DND-41 (cell line): ENCODE results near the gene HES5.
"Not testable (repeated sequence)": the region's sequence is repeated elsewhere in the genome, so short reads cannot be mapped to it uniquely, and the experiment has no call there.

Source experiments
- ATAC-seq: fragments of 200-7000 bp; cut with Tn5 transposase; 3 replicates; pipeline ENCODE4 v1.9.1; 2021; ENCODE audit warnings: low read depth; ENCODE audit not compliant: insufficient read depth
- DNase-seq: peaks from one replicate; pipeline ENCODE4 v3.0.0-alpha.2; 2020
- H2AFZ ChIP-seq: 2 replicates; pipeline ENCODE4 v1.6.0; 2012; ENCODE audit warnings: low read depth, low read length
- H3K27ac ChIP-seq: 2 replicates; pipeline ENCODE4 v1.5.1; 2012; ENCODE audit warnings: low read length, inconsistent platforms
- H3K27me3 ChIP-seq: fragments of 200-600 bp; sonication (generic); 2 replicates; pipeline ENCODE4 v1.6.0; 2012; ENCODE audit warnings: low read length, mild to moderate bottlenecking, inconsistent platforms; ENCODE audit not compliant: insufficient read depth, poor library complexity
- H3K36me3 ChIP-seq: 2 replicates; pipeline ENCODE4 v1.5.1; 2012; ENCODE audit warnings: low read length, inconsistent platforms; ENCODE audit not compliant: insufficient read depth
- H3K4me1 ChIP-seq: 2 replicates; pipeline ENCODE4 v1.5.1; 2012; ENCODE audit warnings: mild to moderate bottlenecking, low read length; ENCODE audit not compliant: insufficient read depth
- H3K4me2 ChIP-seq: 2 replicates; pipeline ENCODE4 v1.6.0; 2012; ENCODE audit warnings: mild to moderate bottlenecking, moderate library complexity, low read length, inconsistent platforms; ENCODE audit not compliant: insufficient read depth
- H3K4me3 ChIP-seq, 2 experiments: fragments of 200-600 bp in 1 of 2; shearing (Covaris generic) in 1 of 2; 2 replicates each; pipeline ENCODE4 v1.5.1; 2012 to 2016; ENCODE audit warnings: inconsistent platforms in 2 of 2, low read length in 2 of 2, mild to moderate bottlenecking in 2 of 2, low read depth in 1 of 2, moderate library complexity in 1 of 2
- H3K79me2 ChIP-seq: 2 replicates; pipeline ENCODE4 v1.6.0; 2012; ENCODE audit warnings: low read length, inconsistent platforms; ENCODE audit not compliant: insufficient read depth
- H3K9ac ChIP-seq: 2 replicates; pipeline ENCODE4 v1.6.0; 2012; ENCODE audit warnings: low read depth, mild to moderate bottlenecking, inconsistent platforms, low read length, moderate library complexity
- H3K9me3 ChIP-seq: 2 replicates; pipeline ENCODE4 v1.5.1; 2012; ENCODE audit warnings: low read length, moderate library complexity, mild to moderate bottlenecking, inconsistent platforms; ENCODE audit not compliant: insufficient read depth, severe bottlenecking
- H4K20me1 ChIP-seq: 2 replicates; pipeline ENCODE4 v1.6.0; 2012; ENCODE audit warnings: low read length; ENCODE audit not compliant: insufficient read depth
- EZH2 ChIP-seq: IDR thresholded peaks from 3 replicates; pipeline ENCODE4 v1.6.1; 2012; ENCODE audit warnings: borderline replicate concordance, low read depth, mild to moderate bottlenecking, moderate library complexity, low read length, inconsistent platforms; ENCODE audit not compliant: severe bottlenecking
- TF ChIP-seq, protein P1 (sequence below): IDR thresholded peaks from 2 replicates; pipeline ENCODE4 v1.5.1; 2012; ENCODE audit warnings: borderline replicate concordance, low read length, moderate library complexity, mild to moderate bottlenecking; ENCODE audit not compliant: poor library complexity, severe bottlenecking; ENCODE audit errors: extremely low read depth

Gene HES5

GRCh38 chr1:2529784-2530512, at the start of gene HES5:
Gene HES5, minus strand, starts transcription at chr1:2530263. Its CDS starts 99 bp downstream, at chr1:2530164.
- H3K9me3 ChIP-seq = no peaks in the 10 kb centered on the region
- ATAC-seq (no peak), DNase-seq (no peak)
- H2AFZ ChIP-seq = no peak within 1 kb of the TSS
- H3K4me3 ChIP-seq = no peak within 1 kb of the TSS
- H3K27me3 ChIP-seq = peaks cover 7% of the 10 kb centered on the region
- no peak within 1 kb of the TSS for H3K27ac ChIP-seq
- TF ChIP-seq, protein P1, sequence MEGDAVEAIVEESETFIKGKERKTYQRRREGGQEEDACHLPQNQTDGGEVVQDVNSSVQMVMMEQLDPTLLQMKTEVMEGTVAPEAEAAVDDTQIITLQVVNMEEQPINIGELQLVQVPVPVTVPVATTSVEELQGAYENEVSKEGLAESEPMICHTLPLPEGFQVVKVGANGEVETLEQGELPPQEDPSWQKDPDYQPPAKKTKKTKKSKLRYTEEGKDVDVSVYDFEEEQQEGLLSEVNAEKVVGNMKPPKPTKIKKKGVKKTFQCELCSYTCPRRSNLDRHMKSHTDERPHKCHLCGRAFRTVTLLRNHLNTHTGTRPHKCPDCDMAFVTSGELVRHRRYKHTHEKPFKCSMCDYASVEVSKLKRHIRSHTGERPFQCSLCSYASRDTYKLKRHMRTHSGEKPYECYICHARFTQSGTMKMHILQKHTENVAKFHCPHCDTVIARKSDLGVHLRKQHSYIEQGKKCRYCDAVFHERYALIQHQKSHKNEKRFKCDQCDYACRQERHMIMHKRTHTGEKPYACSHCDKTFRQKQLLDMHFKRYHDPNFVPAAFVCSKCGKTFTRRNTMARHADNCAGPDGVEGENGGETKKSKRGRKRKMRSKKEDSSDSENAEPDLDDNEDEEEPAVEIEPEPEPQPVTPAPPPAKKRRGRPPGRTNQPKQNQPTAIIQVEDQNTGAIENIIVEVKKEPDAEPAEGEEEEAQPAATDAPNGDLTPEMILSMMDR = no peak
- TF ChIP-seq EZH2 = no peak
- no peak within 1 kb of the TSS for H3K9ac ChIP-seq
- H3K4me2 ChIP-seq = no peak within 1 kb of the TSS
- H3K4me1 ChIP-seq = peaks cover 24% of the 10 kb centered on the region
- H4K20me1 ChIP-seq = peaks cover 32% of the 10 kb centered on the region
- H3K79me2 ChIP-seq = peaks cover 11% of the 10 kb centered on the region
- H3K36me3 ChIP-seq = peaks cover 5% of the 10 kb centered on the region; the same call in 1 of the 2 replicates

GRCh38 chr1:2578758-2579118, 48.7 kb upstream of the HES5 start:
- H3K4me2 ChIP-seq = no peak overlapping the region
- no peaks in the 10 kb centered on the region for H3K36me3 ChIP-seq
- no peak for DNase-seq
- no peak for ATAC-seq
- no peaks in the 10 kb centered on the region for H3K27me3 ChIP-seq
- TF ChIP-seq EZH2 = no peak
- TF ChIP-seq, protein P1 = no peak
- H3K4me3 ChIP-seq = no peak overlapping the region
- H3K9me3 ChIP-seq = no peaks in the 10 kb centered on the region
- no peak overlapping the region for H2AFZ ChIP-seq
- H3K79me2 ChIP-seq = no peaks in the 10 kb centered on the region
- H4K20me1 ChIP-seq = 0 out of 2 replicates have a peak, but pooled peaks cover under 1% of the 10 kb centered on the region
- H3K4me1 ChIP-seq = no peaks in the 10 kb centered on the region
- no peak overlapping the region for H3K9ac ChIP-seq
- H3K27ac ChIP-seq = no peak overlapping the region

- not testable (repeated sequence) for H4K20me1 ChIP-seq, H3K9me3 ChIP-seq, H3K4me2 ChIP-seq, ATAC-seq, H3K27me3 ChIP-seq, H3K4me1 ChIP-seq, H3K4me3 ChIP-seq, H3K36me3 ChIP-seq, H3K27ac ChIP-seq, DNase-seq, H3K9ac ChIP-seq, H3K79me2 ChIP-seq, H2AFZ ChIP-seq
Measured at GRCh38 chr1:2577565-2578075, 47.6 kb upstream of the HES5 start.

GRCh38 chr1:2575801-2576663, 46.0 kb upstream of the HES5 start:
- Histone ChIP-seq H4K20me1 (no peaks in the 10 kb centered on the region), H3K36me3 (no peaks in the 10 kb centered on the region), H3K79me2 (no peaks in the 10 kb centered on the region), H3K27me3 (no peaks in the 10 kb centered on the region), H3K4me2 (no peak overlapping the region), H2AFZ (no peak overlapping the region), H3K27ac (no peak overlapping the region), H3K4me3 (no peak overlapping the region), H3K9ac (no peak overlapping the region), H3K4me1 (no peaks in the 10 kb centered on the region), H3K9me3 (no peaks in the 10 kb centered on the region)
- DNase-seq = no peak
- TF ChIP-seq EZH2 = no peak
- TF ChIP-seq, protein P1 = no peak
- ATAC-seq = no peak
